Measurements from ENCODE around the gene MCC.

DNA sequence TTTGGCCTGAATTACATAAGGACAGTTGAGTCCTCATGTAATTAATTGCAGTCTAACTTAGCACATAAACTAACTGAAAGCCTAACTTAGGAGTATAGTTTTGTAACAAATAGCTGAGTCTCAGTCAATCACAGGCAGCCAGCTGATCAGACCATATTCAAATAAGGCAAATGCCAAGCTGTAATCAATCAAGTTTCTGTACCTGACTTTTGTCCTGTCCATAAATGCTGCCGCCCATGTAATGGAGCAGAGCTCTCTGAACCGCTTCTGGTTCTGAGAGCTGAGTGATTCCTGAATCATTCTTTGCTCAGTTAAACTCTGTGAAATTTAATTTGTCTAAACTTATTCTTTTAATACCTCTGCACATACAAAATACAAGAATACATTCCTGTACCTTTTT is 158.3 kb downstream of the MCC start:
- TF ChIP-seq, protein P1, sequence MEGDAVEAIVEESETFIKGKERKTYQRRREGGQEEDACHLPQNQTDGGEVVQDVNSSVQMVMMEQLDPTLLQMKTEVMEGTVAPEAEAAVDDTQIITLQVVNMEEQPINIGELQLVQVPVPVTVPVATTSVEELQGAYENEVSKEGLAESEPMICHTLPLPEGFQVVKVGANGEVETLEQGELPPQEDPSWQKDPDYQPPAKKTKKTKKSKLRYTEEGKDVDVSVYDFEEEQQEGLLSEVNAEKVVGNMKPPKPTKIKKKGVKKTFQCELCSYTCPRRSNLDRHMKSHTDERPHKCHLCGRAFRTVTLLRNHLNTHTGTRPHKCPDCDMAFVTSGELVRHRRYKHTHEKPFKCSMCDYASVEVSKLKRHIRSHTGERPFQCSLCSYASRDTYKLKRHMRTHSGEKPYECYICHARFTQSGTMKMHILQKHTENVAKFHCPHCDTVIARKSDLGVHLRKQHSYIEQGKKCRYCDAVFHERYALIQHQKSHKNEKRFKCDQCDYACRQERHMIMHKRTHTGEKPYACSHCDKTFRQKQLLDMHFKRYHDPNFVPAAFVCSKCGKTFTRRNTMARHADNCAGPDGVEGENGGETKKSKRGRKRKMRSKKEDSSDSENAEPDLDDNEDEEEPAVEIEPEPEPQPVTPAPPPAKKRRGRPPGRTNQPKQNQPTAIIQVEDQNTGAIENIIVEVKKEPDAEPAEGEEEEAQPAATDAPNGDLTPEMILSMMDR (IDR thresholded peaks at IDR 0.05), result no peak
- TF ChIP-seq POLR2A (IDR thresholded peaks at IDR 0.05), result no peak

Data from upper lobe of left lung (tissue), 4 donors.